Cerebellar cortex (tissue), 1 donor: Measurements from ENCODE around the gene SLC2A8.

Experiments used
- DNase-seq: peaks from one replicate; pipeline ENCODE4 v3.0.0-alpha.2; 2015; ENCODE audit warnings: low spot score

SLC2A8 gene

DNA sequence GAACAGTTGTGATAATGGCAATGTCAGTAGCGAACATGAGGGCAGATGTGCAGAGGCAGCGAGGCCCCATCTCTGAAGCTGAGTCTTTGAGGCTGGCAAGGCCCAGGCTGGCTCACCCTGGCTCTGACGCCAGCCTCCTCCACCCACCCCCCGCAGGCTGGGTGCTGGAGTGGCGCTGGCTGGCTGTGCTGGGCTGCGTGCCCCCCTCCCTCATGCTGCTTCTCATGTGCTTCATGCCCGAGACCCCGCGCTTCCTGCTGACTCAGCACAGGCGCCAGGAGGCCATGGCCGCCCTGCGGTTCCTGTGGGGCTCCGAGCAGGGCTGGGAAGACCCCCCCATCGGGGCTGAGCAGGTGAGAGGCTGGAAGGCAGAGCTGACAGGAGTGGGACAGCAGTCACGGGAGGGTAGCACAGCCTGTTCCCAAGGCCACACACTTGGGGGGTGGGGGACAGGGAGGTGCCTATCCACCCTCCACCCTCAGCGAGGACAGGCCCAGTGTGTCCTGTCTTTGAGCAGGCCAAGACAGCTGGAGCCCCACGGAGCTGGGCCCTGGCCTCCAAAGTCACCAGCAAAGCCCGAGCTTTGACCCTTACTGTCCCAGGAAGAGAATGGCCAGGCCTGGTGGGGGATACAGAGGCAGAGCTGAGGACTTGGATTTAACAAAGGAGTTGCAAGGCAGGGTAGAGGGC lies 5.6 kb downstream of the SLC2A8 start:
- no peak for DNase-seq

DNA sequence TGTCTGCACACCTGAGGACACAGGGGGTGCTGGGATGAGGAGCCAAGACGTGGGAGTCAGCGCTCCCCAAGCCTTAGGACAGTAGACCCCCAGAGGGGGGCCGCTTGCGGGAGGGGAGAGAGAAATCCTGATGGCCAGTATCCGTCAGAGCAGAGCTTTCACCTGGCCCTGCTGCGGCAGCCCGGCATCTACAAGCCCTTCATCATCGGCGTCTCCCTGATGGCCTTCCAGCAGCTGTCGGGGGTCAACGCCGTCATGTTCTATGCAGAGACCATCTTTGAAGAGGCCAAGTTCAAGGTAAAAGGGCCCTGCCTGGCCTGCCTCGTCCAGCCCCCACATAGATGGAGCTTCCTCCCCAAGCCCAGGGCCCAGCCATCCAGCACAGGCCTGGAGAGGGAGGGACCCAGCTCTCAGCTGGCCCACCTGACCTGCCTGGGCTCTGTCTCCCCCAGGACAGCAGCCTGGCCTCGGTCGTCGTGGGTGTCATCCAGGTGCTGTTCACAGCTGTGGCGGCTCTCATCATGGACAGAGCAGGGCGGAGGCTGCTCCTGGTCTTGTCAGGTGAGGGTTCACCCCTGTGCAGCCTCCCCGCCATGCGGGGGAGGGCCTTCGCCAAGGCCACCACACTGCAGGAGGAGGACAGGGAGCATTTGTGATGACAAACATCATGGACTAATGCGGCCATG lies 6.7 kb downstream of the SLC2A8 start:
- no peak for DNase-seq

DNA sequence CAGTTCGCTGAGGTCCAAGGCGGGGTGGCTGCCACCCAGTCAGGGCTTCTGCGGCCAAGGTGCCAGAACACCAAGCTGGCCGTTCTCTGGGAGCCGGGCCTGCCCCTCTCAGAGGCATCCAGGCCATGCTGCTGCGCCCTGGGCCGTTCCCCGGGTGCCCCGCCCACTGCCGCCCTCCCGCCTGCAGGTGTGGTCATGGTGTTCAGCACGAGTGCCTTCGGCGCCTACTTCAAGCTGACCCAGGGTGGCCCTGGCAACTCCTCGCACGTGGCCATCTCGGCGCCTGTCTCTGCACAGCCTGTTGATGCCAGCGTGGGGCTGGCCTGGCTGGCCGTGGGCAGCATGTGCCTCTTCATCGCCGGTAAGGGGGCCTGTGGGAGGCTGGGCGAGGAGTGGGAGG lies 7.7 kb downstream of the SLC2A8 start:
- no peak for DNase-seq

DNA sequence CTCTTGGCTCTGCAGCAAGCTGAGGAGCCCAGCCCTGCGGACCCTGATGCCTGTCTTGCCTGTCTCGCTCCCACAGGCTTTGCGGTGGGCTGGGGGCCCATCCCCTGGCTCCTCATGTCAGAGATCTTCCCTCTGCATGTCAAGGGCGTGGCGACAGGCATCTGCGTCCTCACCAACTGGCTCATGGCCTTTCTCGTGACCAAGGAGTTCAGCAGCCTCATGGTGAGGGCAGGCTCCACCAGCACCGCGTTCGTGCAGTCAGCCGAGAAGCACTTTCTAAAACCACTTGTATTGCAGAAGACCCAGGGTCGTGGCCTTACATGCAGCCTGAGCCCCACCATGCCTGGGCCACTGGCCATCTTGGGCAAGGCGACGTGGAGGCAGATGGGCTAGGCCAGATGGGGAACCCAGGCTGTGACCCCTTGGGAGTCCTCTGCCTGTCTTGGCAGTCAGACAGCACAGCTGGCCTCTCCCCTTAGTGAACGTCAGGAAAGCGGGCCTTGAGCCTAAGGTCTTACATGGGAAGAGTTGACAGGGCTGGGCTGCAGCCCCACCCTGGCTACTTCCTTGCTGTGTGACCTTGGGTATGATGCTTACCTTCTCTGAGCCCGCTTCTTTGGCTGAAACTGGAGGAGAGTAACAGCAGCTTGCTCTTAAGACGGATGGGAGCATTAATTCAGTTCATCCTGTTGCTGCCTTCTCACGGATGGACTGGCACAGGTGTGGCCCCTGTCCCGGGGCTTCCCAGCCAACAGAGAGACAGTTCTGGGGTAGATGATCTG lies 8.6 kb downstream of the SLC2A8 start:
- no peak for DNase-seq

DNA sequence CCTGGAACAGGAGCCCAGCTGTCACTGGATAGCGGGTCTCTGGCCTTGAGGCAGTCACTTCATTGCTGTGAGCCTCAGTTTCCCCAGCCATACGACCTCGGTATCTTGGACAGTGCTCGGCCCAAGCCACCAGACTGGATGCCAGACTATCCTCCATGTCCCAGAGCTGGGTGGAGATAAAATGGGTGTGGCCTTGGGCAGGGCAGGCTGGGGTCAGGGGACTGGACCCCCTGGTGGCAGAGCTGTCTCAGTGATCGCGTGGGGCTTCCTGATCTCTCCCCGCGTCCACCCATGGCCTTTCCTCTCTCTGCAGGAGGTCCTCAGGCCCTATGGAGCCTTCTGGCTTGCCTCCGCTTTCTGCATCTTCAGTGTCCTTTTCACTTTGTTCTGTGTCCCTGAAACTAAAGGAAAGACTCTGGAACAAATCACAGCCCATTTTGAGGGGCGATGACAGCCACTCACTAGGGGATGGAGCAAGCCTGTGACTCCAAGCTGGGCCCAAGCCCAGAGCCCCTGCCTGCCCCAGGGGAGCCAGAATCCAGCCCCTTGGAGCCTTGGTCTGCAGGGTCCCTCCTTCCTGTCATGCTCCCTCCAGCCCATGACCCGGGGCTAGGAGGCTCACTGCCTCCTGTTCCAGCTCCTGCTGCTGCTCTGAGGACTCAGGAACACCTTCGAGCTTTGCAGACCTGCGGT lies 10.0 kb downstream of the SLC2A8 start:
- DNase-seq, result no peak

DNA sequence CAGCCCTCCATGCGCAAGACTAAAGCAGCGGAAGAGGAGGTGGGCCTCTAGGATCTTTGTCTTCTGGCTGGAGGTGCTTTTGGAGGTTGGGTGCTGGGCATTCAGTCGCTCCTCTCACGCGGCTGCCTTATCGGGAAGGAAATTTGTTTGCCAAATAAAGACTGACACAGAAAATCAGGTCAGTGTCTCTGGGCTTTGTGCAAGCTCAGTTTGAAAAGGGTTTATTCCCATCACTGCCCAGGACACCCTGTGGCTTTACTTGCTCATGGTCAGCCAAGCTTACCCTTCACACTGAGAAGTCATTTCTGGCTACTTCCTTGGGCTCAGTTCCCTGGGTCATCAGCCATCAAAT lies 10.5 kb downstream of the SLC2A8 start:
- peak; percentile 97 for DNase-seq

DNA sequence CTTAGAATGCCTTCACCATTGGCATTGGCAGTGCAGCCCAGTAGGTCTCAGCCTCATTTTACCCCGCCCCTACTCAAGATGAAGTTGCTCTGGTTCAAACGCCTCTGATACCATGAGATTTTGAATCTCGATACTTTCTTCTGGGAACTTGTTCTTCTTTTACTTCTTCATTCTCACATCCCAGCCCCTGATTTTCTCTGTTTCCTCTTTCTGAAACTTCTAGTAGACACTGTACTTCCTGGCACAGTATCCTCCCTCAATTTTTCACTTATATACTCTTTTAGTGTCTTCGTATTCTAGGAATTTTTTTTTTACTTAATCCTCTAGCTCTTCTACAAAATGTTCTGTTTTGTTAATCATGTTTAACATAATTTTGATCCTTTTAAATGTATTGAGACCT lies 14.2 kb downstream of the SLC2A8 start:
- no peak for DNase-seq

DNA sequence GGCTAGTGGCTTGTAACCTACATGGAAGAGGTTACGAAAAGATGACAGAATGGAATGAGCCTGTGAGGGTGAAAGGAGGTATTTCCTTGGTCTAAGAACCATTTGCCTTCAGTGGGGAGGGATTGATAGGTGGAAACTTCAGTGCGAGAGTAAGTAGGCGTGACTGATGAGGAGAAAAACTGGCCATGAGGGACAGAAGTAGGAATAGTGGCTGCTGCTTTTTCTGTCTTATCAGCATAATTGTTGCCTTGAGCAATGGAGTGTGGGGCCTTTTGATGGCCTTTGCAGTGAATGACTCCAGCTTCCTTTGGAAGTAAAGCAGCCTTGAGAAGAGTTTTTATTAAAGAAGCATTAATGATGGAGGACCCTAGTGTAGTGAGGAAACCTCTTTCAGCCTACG lies 18.2 kb downstream of the SLC2A8 start:
- DNase-seq, result no peak

DNA sequence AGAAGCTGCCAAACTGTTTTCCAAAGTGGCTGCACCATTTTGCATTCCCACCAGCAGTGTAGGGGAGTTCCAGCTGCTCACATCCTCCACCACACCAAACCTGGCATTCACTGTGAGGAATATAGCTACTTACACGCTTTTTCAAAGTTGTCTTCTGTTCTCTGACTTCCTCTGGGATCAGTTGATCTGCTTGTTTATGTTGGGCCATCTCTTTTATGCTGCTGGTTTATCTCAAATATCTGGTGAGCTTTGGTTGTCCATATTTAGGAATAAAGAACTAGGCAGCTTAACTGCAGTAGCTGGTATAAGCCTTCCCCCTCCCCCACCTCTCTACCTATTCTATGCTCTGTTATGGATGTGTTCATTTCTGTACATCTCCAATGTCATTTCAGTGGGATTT lies 18.7 kb downstream of the SLC2A8 start:
- DNase-seq, result no peak

DNA sequence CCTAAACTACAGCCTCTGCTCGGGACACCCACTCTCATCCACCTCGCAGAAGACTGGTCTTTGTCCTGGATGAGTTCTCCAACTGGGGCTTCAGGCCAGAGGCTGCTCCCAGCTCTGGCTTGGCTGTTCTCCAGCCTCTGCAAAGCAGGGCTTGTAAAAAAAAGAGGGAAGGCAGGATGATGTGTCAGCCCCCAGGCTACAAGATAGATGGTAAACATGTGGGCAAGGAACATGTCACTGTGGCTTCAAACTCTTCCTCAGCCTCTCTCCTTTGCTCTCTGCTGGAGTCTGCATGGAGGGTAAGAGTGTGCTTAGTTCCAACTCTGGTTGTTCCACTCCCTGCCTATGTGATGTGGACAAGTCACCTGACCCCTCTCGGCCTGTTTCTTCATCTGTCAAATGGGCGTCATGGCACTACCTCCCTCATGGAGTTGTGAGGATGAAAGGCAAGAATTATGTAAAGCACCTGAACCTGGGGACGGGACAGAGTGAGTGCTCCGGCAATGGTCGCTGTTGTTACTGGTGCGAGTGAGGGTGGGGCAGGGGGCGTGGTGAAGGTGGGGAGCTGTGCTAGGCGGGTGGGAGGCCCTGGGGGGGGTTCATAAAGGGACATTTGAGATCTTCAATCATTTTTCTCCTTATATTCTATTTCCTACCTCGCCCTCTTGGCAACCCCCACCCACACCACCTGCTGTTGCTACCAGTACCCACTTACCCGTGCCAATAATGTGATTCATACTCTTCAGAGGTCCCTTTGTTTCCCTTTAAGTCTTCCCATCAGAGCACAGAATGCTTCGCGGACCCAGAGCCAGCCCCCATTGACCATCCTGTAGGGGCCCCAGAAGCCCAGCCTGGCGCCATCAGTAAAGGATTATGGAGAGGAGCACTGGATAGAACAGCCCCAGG lies 20.4 kb downstream of the SLC2A8 start:
- no peak for DNase-seq

DNA sequence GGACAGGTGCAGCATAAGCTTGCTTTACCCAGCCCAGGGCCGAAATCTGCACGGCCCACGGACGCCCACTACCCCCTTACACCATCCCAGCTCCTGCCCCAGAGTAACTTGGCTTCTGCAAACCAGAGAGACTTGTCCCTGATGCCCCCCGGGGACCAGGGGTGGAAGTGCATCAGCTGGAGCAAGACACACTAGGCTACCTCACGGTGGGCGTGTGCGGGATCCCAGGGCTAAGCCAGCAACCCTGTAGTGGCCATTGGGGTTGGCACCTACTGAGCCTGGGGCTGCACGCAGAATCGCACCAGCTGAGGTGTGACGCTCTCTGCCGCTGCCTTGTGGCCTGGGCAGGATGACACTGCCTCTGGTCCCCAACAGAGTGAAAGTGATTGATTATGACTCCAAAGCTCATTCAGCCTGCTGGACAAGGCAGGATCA lies 21.1 kb downstream of the SLC2A8 start:
- DNase-seq, result no peak

DNA sequence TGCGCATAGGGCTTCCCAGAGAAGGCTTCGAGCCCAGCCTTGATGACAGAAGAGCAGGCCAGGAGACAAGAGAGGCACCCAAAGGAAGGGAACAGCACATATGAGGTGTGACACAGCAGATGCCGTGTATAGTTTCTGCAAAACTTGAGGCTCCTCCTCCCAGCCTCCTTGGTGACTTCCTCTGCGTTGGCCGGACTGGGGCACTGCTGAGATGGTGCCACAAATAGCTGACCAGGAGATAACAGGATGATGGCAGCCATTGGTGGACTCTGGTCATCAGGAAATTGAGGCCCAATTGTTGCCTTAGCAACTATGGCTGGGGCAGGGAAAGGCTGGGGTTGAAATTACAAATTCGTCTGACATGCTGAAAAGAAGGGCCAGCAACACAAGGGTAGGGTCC lies 22.4 kb downstream of the SLC2A8 start:
- DNase-seq, result no peak

DNA sequence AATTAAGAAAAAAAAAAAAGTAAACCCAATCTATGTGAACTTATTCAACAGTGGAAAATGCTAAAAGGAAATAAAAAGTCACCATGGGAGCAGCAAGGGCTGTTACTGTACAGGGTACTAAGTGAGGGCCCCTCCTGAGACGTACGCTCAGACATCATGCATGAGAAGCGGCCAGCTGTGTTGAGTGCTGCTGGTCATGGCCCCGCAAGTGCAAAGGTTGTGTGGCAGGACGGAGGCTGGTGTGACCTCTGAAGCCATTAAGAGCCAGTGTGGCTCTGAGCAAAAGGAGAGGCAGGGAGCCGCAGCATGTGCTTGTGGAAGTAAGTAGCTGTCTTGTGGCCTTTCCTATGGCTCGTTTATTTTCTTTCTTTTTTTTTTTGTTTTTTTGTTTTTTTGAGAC lies 24.1 kb downstream of the SLC2A8 start:
- DNase-seq, result no peak

DNA sequence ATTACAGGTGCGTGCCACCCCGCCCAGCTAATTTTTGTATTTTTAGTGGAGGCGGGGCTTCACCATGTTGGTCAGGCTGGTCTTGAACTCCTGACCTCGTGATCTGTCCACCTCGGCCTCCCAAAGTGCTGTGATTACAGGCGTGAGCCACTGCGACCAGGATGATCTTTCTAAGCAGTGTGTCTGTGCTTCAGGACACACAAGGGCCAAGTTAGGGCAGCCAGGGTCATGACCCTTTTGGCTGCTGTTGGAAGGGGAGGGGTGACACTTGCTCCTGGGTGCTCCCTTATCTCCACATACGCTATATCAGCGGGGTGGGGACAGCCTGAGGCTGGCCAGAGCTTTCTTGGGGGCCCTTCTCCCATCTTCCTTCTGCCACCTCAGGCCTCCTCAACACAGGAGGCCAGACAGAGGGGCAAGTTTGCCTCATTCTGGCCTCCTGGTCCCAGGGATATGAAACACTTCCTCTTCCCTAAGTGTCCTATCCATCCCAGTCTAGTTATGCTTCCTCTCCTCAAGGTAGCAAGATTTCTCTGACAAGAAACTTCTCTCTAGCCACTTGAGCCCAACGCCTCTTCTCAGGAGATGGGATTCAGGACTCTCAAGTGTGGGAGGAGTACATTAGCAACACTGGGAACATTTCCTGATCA lies 25.3 kb downstream of the SLC2A8 start:
- DNase-seq, result no peak

DNA sequence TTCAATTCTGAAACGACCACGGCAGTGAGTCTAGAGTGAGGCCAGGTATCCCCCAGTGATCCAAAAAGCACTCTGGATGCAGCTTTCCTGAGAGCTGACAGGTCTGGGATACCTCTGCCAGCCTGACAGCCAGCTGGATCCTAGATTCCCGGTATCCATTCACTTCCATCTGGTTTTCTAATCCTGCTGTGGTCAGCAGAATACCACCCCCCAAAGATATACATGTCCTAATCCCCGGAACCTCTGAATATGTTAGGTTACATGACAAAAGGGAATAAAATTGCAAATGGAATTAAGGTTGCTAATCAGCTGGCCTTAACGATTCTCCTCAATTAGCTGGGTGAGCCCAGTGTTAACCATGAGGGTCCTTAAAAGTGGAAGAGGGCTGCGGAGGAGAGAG lies 25.8 kb downstream of the SLC2A8 start:
- DNase-seq, result no peak

DNA sequence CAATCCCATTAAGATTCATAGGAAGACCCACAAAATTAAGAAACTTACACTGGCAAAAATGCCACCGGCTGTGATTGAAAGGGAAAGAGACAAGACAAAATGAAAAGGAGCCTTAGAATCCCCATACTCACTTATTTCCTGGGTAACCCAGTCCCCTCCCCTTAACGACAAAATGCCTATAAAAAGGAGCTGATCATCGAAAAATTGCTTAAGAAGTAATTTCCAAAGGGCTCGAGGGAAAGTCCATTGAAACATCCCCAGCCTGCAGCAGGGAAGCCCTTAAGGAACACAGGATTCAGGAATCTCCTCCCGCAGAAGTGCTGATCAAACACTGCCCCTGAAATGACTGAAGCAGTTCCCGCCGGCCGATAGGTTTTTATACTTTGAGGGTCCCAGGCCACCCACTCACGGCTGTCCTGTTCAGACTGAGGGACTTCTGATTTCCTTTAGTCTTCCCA lies 26.5 kb downstream of the SLC2A8 start:
- DNase-seq, result no peak

DNA sequence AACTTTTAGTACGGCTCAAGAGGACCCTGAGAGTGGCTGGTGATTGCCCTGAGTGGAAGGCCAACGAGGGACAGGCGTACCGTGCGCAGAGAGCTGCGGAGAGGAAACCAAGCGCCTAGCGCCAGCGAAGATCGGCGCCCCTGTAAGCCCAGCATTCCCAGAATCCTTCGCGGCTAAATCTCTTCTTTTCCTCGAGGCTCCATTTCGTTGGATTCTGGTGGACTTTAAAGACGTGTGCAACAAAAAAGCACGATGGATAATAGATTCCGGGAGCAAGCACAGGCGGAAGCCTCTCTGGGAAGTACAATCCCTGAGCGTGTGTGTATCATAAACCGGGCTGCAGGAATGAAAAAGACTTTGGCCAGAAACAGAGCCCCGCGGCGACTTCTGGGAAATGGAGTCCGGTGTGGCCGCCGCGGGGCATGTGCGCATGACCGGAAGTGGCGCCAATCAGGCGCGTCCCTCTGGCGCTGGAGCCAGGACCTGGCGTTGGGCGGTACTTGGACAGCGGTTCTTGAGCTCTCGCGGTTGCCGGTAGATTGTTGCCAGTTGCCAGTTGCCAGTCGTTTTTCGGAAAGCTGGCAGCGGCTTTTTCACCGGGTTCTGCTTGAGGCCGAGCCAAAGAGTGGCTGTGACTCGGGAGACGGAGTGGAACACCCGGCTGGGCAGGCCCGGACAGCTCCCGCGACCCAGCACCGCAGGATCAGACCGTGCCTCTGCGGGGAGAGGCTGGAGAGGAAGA lies 27.1 kb downstream of the SLC2A8 start, which contains the start of gene ZNF79:
ZNF79 (plus strand) TSS at position 449 of the 742 bp plus-strand sequence. CDS start 406 bp downstream, outside the sequence.
- peak; percentile 93 for DNase-seq

DNA sequence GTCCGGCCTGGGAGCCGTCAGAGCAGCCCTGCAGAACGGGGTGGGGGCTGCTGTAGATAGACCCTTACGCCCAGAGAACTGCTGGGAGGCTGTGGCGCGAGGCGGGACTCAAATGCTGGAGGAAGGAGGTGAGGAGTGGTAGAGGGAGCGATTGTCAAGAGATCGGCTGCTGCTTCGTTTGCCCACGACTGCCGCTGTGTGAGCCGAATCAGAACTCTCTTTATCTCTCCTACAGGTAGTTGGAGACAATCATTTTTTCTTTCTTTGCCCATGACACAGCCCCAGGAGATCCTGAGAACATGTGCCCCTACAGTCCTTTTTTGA lies 27.7 kb downstream of the SLC2A8 start:
- peak; percentile 39 for DNase-seq

DNA sequence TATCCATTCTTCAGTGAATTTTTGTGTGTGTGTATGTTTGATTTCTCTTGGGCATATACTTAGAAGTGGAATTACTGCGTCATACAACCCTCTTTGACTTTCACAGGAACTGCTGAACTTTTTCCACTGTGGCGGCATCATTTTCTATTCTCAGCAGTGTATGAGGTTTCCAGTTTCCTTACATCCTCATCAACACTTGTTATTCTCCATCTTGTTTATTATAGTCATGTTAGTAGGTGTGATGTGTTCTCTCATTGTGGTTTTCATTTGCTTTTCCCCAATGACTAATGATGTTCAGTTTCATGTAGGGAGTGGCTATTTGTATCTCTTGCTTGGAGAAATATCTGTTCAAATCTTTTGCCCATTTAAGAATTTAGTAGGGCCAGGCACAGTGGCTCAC lies 29.8 kb downstream of the SLC2A8 start:
- DNase-seq, result no peak

DNA sequence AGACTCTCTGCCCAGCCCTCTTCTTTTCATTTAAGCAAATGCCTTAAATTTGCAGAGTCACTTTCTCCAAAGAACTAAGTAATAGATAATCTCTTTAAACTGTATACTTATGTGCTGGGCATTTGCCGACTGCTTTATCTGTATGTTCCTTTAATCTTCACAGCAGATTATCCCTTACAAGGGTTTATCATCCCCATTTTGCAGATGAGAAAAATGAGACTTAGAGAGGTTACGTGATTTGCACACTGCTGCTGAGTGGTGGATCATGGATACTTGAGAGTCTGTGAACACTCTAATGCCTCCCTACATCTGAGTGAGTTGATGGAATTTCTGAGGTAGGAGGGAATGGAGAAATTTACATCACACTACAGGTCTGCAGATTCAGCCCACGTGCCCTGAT lies 31.4 kb downstream of the SLC2A8 start:
- no peak for DNase-seq
